ENCODE measurements around the gene LPCAT2. TPM values are rescaled to one million over a fixed set of nuclear protein-coding genes. Genes with fewer than 3 reads are reported as not detected.

The LPCAT2 gene
- total RNA-seq, 2 experiments from 2014 or later: not detected

DNA sequence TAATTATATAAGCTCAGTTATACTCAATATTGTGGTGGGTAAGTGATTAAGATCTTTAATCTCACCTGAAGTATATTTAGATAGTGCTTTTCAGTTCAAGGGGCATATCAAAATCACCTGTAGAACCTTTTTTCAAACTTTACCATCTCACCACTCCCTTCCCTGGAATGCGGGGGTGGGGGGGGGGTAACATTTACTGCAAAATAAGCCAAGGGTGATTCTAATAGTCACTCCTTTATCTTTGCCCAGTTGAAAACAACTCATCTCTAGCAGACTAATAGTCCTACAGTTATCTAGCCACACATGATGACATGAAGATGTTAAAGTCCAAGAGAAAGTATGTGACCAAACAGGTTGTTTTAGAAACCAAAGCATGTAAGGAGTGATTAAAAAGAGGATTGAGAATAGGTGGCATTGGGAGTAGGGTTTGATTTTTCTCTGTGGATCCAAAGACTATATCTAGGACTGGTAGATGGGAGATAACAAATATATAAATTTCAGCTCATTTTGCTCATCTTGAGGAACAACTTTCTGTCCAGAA lies 21.5 kb downstream of the LPCAT2 start:
- no peaks in the 10 kb centered on the region for H3K36me3 ChIP-seq (ENCODE audit: insufficient read depth, low read length)
- H3K4me3 ChIP-seq (ENCODE audit: low read depth, low read length, poor library complexity, severe bottlenecking): no peak overlapping the region
- H3K27ac ChIP-seq (ENCODE audit: low read depth, low read length, poor library complexity, severe bottlenecking): no peak overlapping the region
- TF ChIP-seq CTCF (conservative IDR thresholded peaks at IDR 0.05; ENCODE audit: low read length) (no peak), EZH2phosphoT487 (IDR thresholded peaks at IDR 0.05; ENCODE audit: borderline replicate concordance, low read depth, low read length) (no peak)
- no peak for DNase-seq (ENCODE audit: low spot score)
- H3K4me2 ChIP-seq (ENCODE audit: low read length): no peak overlapping the region
- ChIA-PET CTCF (ENCODE audit: unreplicated experiment) (no interaction called here), POLR2A (interaction anchor here (0.5 to 1.1 kb wide), 2 partner anchors 19 to 831 kb away, joined by 3 to 4 read pairs; no protein-coding TSS in a partner anchor)
- no TSS peak for BruUV-seq (replicated peaks)
- no peaks in the 10 kb centered on the region for H3K4me1 ChIP-seq (ENCODE audit: insufficient read depth, low read length, poor library complexity, severe bottlenecking)
- no peaks in the 10 kb centered on the region for H3K9me2 ChIP-seq (ENCODE audit: insufficient read depth, low read length)
- H4K20me1 ChIP-seq (ENCODE audit: insufficient read depth, low read length): no peaks in the 10 kb centered on the region
- intact Hi-C loops (cut with micrococcal nuclease; ENCODE audit: unreplicated experiment): no loop called here
- no peaks in the 10 kb centered on the region for H3K79me2 ChIP-seq (ENCODE audit: insufficient read depth, low read depth, low read length)
- no peaks in the 10 kb centered on the region for H3K9me3 ChIP-seq (ENCODE audit: low read length)
- H2AFZ ChIP-seq (ENCODE audit: low read length): no peak overlapping the region

DNA sequence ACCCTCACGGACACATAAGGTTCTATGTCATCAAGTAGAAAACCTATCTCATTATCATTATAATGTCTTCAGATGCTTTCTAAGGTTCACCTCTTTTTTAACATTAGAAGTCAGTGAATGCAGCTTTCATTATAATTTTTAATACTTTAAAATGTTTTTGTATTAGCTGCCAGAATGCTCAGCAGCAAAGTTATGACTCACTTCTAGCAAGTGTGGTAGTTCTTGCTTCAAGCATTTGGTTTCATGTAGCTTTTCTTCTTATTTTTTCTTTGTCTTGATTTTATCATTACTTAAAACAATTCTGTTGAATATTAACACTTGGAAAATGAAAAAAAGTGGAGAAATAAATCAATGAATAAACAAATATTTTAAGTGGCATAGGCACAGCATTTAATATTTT lies 23.4 kb downstream of the LPCAT2 start:
- DNase-seq (ENCODE audit: low spot score): no peak
- no peaks in the 10 kb centered on the region for H3K4me1 ChIP-seq (ENCODE audit: insufficient read depth, low read length, poor library complexity, severe bottlenecking)
- no TSS peak for BruUV-seq (replicated peaks)
- no peak for TF ChIP-seq EZH2phosphoT487 (IDR thresholded peaks at IDR 0.05; ENCODE audit: borderline replicate concordance, low read depth, low read length)
- TF ChIP-seq CTCF (conservative IDR thresholded peaks at IDR 0.05; ENCODE audit: low read length): no peak
- no peak overlapping the region for H3K27ac ChIP-seq (ENCODE audit: low read depth, low read length, poor library complexity, severe bottlenecking)
- no peak overlapping the region for H3K4me2 ChIP-seq (ENCODE audit: low read length)
- no peaks in the 10 kb centered on the region for H3K36me3 ChIP-seq (ENCODE audit: insufficient read depth, low read length)
- intact Hi-C loops (cut with micrococcal nuclease; ENCODE audit: unreplicated experiment): no loop called here
- H3K79me2 ChIP-seq (ENCODE audit: insufficient read depth, low read depth, low read length): no peaks in the 10 kb centered on the region
- no peaks in the 10 kb centered on the region for H4K20me1 ChIP-seq (ENCODE audit: insufficient read depth, low read length)
- H3K9me2 ChIP-seq (ENCODE audit: insufficient read depth, low read length): no peaks in the 10 kb centered on the region
- no peak overlapping the region for H2AFZ ChIP-seq (ENCODE audit: low read length)
- no peaks in the 10 kb centered on the region for H3K9me3 ChIP-seq (ENCODE audit: low read length)
- CTCF ChIA-PET (ENCODE audit: unreplicated experiment): no interaction called here
- no peak overlapping the region for H3K4me3 ChIP-seq (ENCODE audit: low read depth, low read length, poor library complexity, severe bottlenecking)
- POLR2A ChIA-PET: interaction anchor here (0.8 kb wide), 1 partner anchor 24 kb away, joined by 6 read pairs; no protein-coding TSS in a partner anchor

- Histone ChIP-seq H4K20me1 (ENCODE audit: insufficient read depth, low read length) (no peaks in the 10 kb centered on the region), H3K27ac (ENCODE audit: low read depth, low read length, poor library complexity, severe bottlenecking) (no peak overlapping the region), H3K9me2 (ENCODE audit: insufficient read depth, low read length) (no peaks in the 10 kb centered on the region), H3K4me2 (ENCODE audit: low read length) (no peak overlapping the region), H2AFZ (ENCODE audit: low read length) (no peak overlapping the region), H3K36me3 (ENCODE audit: insufficient read depth, low read length) (no peaks in the 10 kb centered on the region), H3K4me3 (ENCODE audit: low read depth, low read length, poor library complexity, severe bottlenecking) (no peak overlapping the region), H3K79me2 (ENCODE audit: insufficient read depth, low read depth, low read length) (no peaks in the 10 kb centered on the region), H3K9me3 (ENCODE audit: low read length) (no peaks in the 10 kb centered on the region), H3K4me1 (ENCODE audit: insufficient read depth, low read length, poor library complexity, severe bottlenecking) (no peaks in the 10 kb centered on the region)
- CTCF ChIA-PET (ENCODE audit: unreplicated experiment): no interaction called here
- no peak for DNase-seq (ENCODE audit: low spot score)
- BruUV-seq (replicated peaks): no TSS peak
- intact Hi-C loops (cut with micrococcal nuclease; ENCODE audit: unreplicated experiment): no loop called here
- TF ChIP-seq EZH2phosphoT487 (IDR thresholded peaks at IDR 0.05; ENCODE audit: borderline replicate concordance, low read depth, low read length): no peak
- TF ChIP-seq CTCF (conservative IDR thresholded peaks at IDR 0.05; ENCODE audit: low read length): no peak
- POLR2A ChIA-PET: no interaction called here
Measured at GRCh38 chr16:55534756-55535155, 25.9 kb downstream of the LPCAT2 start.

All from OCI-LY7 (cell line).